Mesendoderm (in vitro differentiated cells): ENCODE measurements around the gene LCN2.

Experiments
- DNase-seq: peaks from one replicate; pipeline ENCODE4 v3.0.0; 2013
- H2AK5ac ChIP-seq: 2 replicates; pipeline ENCODE4 v1.6.1; 2013; ENCODE audit warnings: low read length, inconsistent platforms
- H2BK120ac ChIP-seq: 2 replicates; pipeline ENCODE4 v1.6.1; 2013; ENCODE audit warnings: low read depth, mild to moderate bottlenecking, low read length, moderate library complexity, mixed read lengths
- H2BK15ac ChIP-seq: replicated peaks from 2 replicates; pipeline ENCODE4 v1.6.1; 2013; ENCODE audit warnings: low read depth, mild to moderate bottlenecking, moderate library complexity
- H2BK5ac ChIP-seq: 2 replicates; pipeline ENCODE4 v1.6.1; 2013; ENCODE audit warnings: low read length, inconsistent platforms
- H3K18ac ChIP-seq: 2 replicates; pipeline ENCODE4 v1.6.1; 2013; ENCODE audit warnings: mild to moderate bottlenecking, low read length, mixed read lengths
- H3K23ac ChIP-seq: one replicate; pipeline ENCODE4 v1.6.1; 2013; ENCODE audit warnings: low read length
- H3K27ac ChIP-seq: 2 replicates; pipeline ENCODE4 v1.5.1; 2013; ENCODE audit warnings: low read depth, mild to moderate bottlenecking, inconsistent platforms, low read length, moderate library complexity
- H3K27me3 ChIP-seq: 2 replicates; pipeline ENCODE4 v1.6.1; 2013; ENCODE audit warnings: low read length, control low read depth, mild to moderate bottlenecking, inconsistent platforms; ENCODE audit not compliant: insufficient read depth, poor library complexity
- H3K36me3 ChIP-seq: 2 replicates; pipeline ENCODE4 v1.6.1; 2013; ENCODE audit warnings: low read length, inconsistent platforms; ENCODE audit not compliant: control insufficient read depth, insufficient read depth
- H3K4ac ChIP-seq: one replicate; pipeline ENCODE4 v1.6.1; 2013; ENCODE audit warnings: low read depth, mild to moderate bottlenecking, low read length, moderate library complexity
- H3K4me1 ChIP-seq: 2 replicates; pipeline ENCODE4 v1.6.1; 2013; ENCODE audit warnings: low read depth, low read length, inconsistent platforms; ENCODE audit not compliant: control insufficient read depth
- H3K4me2 ChIP-seq: 2 replicates; pipeline ENCODE4 v1.6.1; 2013; ENCODE audit warnings: low read length
- H3K4me3 ChIP-seq: 2 replicates; pipeline ENCODE4 v1.5.1; 2013; ENCODE audit warnings: mild to moderate bottlenecking, low read length
- H3K56ac ChIP-seq: one replicate; pipeline ENCODE4 v1.6.1; 2013; ENCODE audit warnings: low read length
- H3K79me1 ChIP-seq: 2 replicates; pipeline ENCODE4 v1.6.1; 2013; ENCODE audit warnings: low read length, inconsistent platforms
- H3K79me2 ChIP-seq: 2 replicates; pipeline ENCODE4 v1.6.1; 2013; ENCODE audit warnings: mild to moderate bottlenecking, low read length; ENCODE audit not compliant: control insufficient read depth, insufficient read depth
- H3K9ac ChIP-seq: 2 replicates; pipeline ENCODE4 v1.6.1; 2013; ENCODE audit warnings: low read length, inconsistent platforms
- H4K5ac ChIP-seq: one replicate; pipeline ENCODE4 v1.6.1; 2013; ENCODE audit warnings: low read length
- H4K8ac ChIP-seq: one replicate; pipeline ENCODE4 v1.6.1; 2013; ENCODE audit warnings: low read depth, mild to moderate bottlenecking, control low read depth, low read length, moderate library complexity
- WGBS: extraction: QIAGEN DNeasy Blood & Tissue Kit; methylation state at CpG from one replicate; pipeline ENCODE4 v1.1.7; 2013; ENCODE audit warnings: low lambda C conversion rate, missing lambda C conversion rate; ENCODE audit not compliant: insufficient coverage; ENCODE audit errors: extremely low coverage; 5-methylcytosine and 5-hydroxymethylcytosine counted together

LCN2 gene

GRCh38 chr9:128192601-128193371, 43.5 kb downstream of the LCN2 start:
- H2AK5ac ChIP-seq, result no peak overlapping the region
- no peak overlapping the region for H2BK120ac ChIP-seq
- H3K27ac ChIP-seq, result no peak overlapping the region
- H3K4me2 ChIP-seq, result no peak overlapping the region
- H2BK15ac ChIP-seq, result no peak overlapping the region
- no peak overlapping the region for H3K4me3 ChIP-seq
- no peak overlapping the region for H4K5ac ChIP-seq
- no peaks in the 10 kb centered on the region for H3K27me3 ChIP-seq
- H3K4me1 ChIP-seq, result peaks cover 2% of the 10 kb centered on the region
- WGBS, result no CpG with 5 or more reads among the region's 56 CpGs
- no peak overlapping the region for H3K9ac ChIP-seq
- H3K36me3 ChIP-seq, result no peaks in the 10 kb centered on the region
- no peaks in the 10 kb centered on the region for H3K79me2 ChIP-seq
- H3K79me1 ChIP-seq, result peaks cover 4% of the 10 kb centered on the region
- no peak overlapping the region for H3K18ac ChIP-seq
- DNase-seq, result peak; percentile 46
- no peak overlapping the region for H3K4ac ChIP-seq
- no peak overlapping the region for H4K8ac ChIP-seq
- no peak overlapping the region for H2BK5ac ChIP-seq
- H3K23ac ChIP-seq, result no peak overlapping the region
- H3K56ac ChIP-seq, result no peak overlapping the region

GRCh38 chr9:128193469-128194096, 44.3 kb downstream of the LCN2 start:
- no peak for DNase-seq
- Histone ChIP-seq H3K4ac (no peak overlapping the region), H3K23ac (no peak overlapping the region), H4K8ac (no peak overlapping the region), H2AK5ac (no peak overlapping the region), H2BK120ac (no peak overlapping the region), H3K79me2 (no peaks in the 10 kb centered on the region), H4K5ac (no peak overlapping the region), H3K27ac (no peak overlapping the region), H3K4me2 (no peak overlapping the region), H3K27me3 (no peaks in the 10 kb centered on the region), H3K79me1 (peaks cover 4% of the 10 kb centered on the region), H3K4me3 (no peak overlapping the region), H2BK15ac (no peak overlapping the region), H3K18ac (no peak overlapping the region), H2BK5ac (no peak overlapping the region), H3K36me3 (no peaks in the 10 kb centered on the region), H3K56ac (no peak overlapping the region), H3K4me1 (peaks cover 2% of the 10 kb centered on the region), H3K9ac (no peak overlapping the region)
- no CpG with 5 or more reads among the region's 14 CpGs for WGBS

- no peak overlapping the region for H2AK5ac ChIP-seq
- no peaks in the 10 kb centered on the region for H3K36me3 ChIP-seq
- H2BK15ac ChIP-seq, result no peak overlapping the region
- H3K27me3 ChIP-seq, result no peaks in the 10 kb centered on the region
- H3K27ac ChIP-seq, result peak overlapping the region; percentile 5
- peak overlapping the region; percentile 49 for H3K56ac ChIP-seq
- no CpG with 5 or more reads among the region's 13 CpGs for WGBS
- no peak overlapping the region for H4K8ac ChIP-seq
- H2BK120ac ChIP-seq, result no peak overlapping the region
- no peak overlapping the region for H3K9ac ChIP-seq
- no peak overlapping the region for H3K23ac ChIP-seq
- H4K5ac ChIP-seq, result no peak overlapping the region
- H2BK5ac ChIP-seq, result no peak overlapping the region
- no peak overlapping the region for H3K4ac ChIP-seq
- H3K4me2 ChIP-seq, result no peak overlapping the region
- no peak overlapping the region for H3K4me3 ChIP-seq
- peaks cover 3% of the 10 kb centered on the region for H3K4me1 ChIP-seq
- no peak overlapping the region for H3K18ac ChIP-seq
- no peaks in the 10 kb centered on the region for H3K79me2 ChIP-seq
- no peak for DNase-seq
- no peaks in the 10 kb centered on the region for H3K79me1 ChIP-seq
Measured at GRCh38 chr9:128201441-128202369, 52.5 kb downstream of the LCN2 start.

- Histone ChIP-seq H4K5ac (no peak overlapping the region), H3K79me2 (no peaks in the 10 kb centered on the region), H3K4me2 (no peak overlapping the region), H2AK5ac (no peak overlapping the region), H2BK5ac (no peak overlapping the region), H3K4me3 (no peak overlapping the region), H3K27ac (peak overlapping the region; percentile 5), H3K18ac (no peak overlapping the region), H3K56ac (no peak overlapping the region), H2BK15ac (no peak overlapping the region), H4K8ac (no peak overlapping the region), H3K9ac (no peak overlapping the region), H3K27me3 (no peaks in the 10 kb centered on the region), H2BK120ac (no peak overlapping the region), H3K79me1 (no peaks in the 10 kb centered on the region), H3K4me1 (peaks cover 3% of the 10 kb centered on the region), H3K36me3 (no peaks in the 10 kb centered on the region), H3K4ac (no peak overlapping the region), H3K23ac (no peak overlapping the region)
- DNase-seq, result no peak
- WGBS, result no CpG with 5 or more reads among the region's 2 CpGs
Measured at GRCh38 chr9:128202648-128203023, 53.4 kb downstream of the LCN2 start.
